Endothelial cell of hepatic sinusoid (primary cell): Measurements from ENCODE around the gene RNFT1.
"Not testable (repeated sequence)": the region's sequence is repeated elsewhere in the genome, so short reads cannot be mapped to it uniquely, and the experiment has no call there.

Experiments
- in situ Hi-C: cut with HindIII; loops from 2 replicates; pipeline ENCODE4 v1.10.0; 2017; ENCODE audit warnings: low sequenced_read_pairs

Gene RNFT1

GRCh38 chr17:59964482-59965328, at the start of gene RNFT1:
Gene RNFT1, minus strand, starts transcription at chr17:59964740. Its CDS starts 77 bp downstream, at chr17:59964663.
- in situ Hi-C loops, result no loop called here

GRCh38 chr17:60009326-60009725, 44.8 kb upstream of the RNFT1 start:
- in situ Hi-C loops, result not testable (repeated sequence)

- in situ Hi-C loops, result not testable (repeated sequence)
Measured at GRCh38 chr17:60008377-60008776, 43.8 kb upstream of the RNFT1 start.

DNA sequence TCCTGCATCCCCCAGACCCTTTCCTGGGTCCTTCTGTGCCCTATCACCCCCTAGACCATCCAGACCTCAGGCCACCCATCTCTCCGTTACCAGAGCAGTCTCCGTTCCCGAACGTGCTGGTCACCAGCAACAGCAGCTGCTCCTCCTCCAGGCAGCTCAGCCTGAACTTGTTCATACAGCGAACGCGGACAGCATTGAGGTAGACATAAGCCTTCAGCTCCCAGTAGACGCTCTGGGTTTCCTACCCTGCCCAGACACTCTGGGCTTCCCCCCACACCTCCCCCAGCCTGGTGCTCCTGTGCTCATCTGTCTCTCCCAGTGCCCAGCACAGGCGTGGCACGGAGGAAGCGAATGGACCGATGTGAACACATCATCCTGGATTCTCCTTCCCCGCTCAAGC, 41.6 kb upstream of the RNFT1 start:
- in situ Hi-C loops, result no loop called here

DNA sequence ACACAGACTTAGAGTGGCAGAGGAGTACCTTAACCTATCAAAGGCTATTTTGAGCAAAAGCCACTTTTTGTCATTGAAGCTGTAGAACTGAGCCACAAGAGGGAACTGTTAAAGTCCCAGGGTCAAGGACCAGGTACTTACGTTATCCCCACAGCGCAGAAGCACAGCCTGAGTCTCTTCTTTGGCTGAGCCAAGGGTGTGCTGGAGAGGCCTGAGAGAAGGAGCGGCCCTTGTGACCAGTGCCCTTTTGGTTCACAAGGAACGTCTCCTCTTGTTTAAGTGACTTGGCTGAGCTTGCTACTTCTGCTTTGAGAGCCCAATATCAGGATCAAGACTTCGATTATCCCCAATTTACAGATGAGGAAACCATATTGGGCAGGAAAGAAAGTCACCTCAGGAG, 40.0 kb upstream of the RNFT1 start:
- in situ Hi-C loops, result not testable (repeated sequence)

DNA sequence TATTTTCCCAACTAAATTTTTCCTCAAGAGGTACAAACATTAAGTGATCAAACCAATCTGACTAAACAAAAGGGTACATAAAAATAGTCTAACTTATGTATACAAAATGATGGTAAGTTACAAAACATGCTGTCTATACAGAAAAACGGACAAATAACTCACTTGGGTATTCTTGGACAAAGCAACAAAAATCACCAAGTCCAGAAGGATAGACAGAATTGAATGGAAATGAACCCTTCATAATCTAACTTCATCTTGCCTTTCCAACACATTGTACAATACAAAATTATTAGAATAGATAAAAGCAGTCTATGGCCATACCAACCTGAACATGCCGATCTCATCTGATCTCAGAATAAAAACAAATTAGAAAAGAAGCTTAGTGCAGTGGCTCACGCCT, 37.9 kb upstream of the RNFT1 start:
- in situ Hi-C loops, result not testable (repeated sequence)

- in situ Hi-C loops, result not testable (repeated sequence)
Measured at GRCh38 chr17:59996608-59997007, 32.1 kb upstream of the RNFT1 start.

DNA sequence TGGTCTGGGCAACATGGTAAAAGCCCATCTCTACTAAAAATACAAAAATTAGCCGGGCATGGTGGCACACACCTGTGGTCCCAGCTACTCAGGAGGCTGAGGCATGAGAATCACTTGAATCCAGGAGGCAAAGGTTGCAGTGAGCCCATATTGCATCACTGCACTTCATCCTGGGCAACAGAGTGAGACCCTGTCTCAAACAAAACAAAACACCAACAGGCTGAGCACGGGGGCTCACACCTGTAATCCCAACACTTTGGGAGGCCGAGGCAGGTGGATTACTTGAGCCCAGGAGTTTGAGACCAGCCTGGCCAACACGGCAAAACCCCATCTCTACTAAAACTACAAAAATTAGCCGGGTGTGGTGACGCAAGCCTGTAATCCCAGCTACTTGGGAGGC, 10.6 kb upstream of the RNFT1 start:
- in situ Hi-C loops, result not testable (repeated sequence)

DNA sequence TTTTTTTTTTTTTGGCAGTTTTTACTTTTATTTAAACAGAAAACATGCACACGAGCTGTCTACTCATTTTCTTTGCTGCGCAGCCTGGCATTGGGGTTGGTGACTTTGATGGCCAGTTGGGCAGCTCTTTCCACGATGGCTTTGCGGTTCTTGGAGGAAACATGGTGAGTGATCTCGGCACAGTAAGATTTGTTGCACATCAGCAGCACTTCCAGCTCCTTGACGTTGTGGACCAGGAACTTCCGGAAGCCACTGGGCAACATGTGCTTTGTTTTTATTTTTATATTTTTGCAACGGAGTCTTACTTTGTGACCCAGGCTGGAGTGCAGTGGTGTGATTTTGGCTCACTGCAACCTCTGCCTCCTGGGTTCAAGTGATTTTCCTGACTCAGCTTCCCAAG, 8.9 kb upstream of the RNFT1 start:
- in situ Hi-C loops, result not testable (repeated sequence)

GRCh38 chr17:59972778-59973177, 8.2 kb upstream of the RNFT1 start:
- in situ Hi-C loops, result no loop called here

DNA sequence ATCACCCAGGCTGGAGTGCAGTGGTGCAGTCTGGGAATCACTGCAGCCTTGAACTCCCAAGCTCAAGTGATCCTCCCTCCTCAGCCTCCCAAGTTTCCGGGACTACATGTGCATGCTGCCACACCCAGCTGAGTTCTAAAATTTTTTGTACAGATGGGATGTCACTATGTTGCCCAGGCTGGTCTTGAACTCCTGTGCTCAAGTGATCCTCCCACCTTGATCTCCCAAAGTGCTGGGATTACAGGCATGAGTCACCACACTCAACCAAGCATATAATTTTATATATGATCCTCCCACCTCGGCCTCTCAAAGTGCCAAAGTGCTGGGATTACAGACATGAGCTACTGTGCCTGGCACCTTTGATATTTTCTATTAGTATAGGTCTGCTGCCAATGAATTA, 7.2 kb upstream of the RNFT1 start:
- in situ Hi-C loops, result not testable (repeated sequence)

DNA sequence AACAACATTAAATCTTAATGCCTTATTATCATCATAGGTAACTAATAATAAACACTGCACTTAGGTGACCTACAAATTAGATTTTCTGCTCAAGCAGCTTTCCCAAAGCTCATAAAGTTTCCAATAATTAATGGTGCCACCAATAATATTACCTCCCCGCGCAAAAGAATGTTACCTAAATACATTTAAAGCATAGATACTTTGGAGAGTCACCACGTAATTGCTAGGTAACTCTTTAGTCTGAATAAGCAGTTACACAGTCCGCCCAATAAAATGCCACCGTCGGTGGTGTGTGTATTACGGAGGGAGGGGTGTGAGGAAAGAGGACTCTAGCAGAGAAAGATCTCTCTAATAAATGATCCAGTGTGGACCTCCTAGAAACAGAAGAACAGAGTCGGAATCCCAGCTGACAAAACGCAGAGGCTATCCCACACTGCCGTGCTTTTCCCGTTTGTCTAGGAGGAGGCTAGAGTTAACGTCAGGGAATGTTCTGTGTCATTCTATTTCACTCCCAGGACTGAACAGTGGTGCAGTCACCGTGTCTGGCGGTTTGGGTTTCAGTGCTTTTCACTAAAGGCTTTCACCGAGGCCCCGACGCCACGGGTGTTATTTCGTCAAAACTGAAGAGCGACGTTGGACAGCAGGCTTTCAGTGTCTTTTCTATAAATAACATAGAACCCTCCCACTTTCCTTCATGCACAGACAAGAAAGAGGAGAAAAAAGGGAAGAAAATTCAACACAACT, 630 bp downstream of the RNFT1 start:
- in situ Hi-C loops, result no loop called here

DNA sequence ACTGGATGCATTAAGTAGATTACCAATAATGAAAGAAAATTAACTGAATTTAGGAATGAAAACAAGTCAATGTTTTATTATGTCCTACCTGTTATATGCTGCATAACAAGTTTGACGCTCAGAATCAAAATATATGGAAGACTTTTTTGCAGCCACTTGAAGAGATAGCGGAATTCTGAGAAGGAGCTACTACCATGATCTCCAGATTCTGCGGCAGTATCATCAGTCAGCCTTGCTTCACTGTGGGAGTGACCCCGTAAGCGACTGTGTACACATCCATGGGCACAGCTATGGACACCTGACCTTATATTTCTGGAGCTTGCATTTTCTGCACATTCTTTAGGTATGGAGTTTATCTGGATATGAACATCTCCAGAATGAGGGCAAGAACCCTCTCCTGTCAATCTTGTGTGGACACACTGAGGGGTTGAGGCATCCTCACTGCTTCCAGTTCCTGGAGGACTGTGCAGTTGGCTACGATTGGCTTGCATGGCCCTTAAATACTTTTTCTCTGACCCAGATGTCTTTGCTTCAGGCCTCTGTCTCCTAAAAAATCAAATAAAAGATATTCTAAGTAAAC, 1.7 kb downstream of the RNFT1 start:
- in situ Hi-C loops, result no loop called here

DNA sequence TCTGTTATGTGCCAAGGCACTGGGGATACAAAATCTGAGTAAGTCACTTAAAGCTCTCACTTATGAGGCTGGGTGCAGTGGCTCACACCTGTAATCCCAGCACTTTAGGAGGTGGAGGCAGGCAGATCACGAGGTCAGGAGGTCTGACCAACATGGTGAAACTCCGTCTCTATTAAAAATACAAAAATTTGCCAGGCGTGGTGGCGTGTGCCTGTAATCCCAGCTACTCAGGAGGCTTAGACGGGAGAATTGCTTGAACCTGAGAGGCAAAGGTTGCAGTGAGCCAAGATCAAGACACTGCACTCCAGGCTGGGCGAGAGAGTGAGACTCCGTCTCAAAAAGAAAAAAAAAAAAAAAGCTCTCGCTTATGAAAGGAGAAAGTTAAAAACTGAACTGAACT, 5.0 kb downstream of the RNFT1 start:
- in situ Hi-C loops, result not testable (repeated sequence)

DNA sequence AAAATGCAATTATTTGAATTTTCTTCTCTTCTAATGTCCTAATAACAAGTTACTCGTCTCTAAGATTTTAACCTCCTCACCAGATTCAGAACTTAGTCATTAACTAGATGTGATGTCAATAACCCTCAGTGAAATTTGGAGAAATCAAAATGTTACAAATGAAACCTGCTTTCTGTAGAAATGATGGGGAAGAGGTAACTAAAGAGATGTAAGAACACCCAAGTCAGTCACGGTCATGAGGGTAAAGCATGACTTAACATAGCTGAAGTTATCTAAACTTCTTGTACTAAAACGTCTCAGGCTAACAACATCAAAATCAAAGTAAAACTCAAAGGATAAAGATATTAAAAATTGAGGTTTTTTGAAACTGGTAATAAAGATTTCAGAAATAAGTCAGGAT, 9.7 kb downstream of the RNFT1 start:
- in situ Hi-C loops, result no loop called here

DNA sequence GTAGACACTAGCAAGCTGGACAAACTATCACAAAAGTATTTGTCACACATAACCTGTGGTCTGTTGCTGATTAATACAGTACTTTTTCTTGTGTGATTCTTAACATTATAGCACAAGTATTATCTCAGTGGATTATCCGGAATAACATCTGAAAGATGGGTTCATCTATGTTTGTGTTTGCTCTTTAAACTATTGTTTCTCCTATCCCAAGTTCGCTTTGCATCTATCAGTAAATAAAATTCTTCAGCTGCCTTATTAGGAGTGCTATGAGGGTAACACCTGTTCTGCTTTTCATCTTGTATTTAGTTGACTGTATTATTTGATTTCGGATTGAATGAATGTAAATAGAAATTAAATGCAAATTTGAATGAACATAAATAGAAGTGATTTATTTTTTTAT, 14.5 kb downstream of the RNFT1 start:
- in situ Hi-C loops, result no loop called here

DNA sequence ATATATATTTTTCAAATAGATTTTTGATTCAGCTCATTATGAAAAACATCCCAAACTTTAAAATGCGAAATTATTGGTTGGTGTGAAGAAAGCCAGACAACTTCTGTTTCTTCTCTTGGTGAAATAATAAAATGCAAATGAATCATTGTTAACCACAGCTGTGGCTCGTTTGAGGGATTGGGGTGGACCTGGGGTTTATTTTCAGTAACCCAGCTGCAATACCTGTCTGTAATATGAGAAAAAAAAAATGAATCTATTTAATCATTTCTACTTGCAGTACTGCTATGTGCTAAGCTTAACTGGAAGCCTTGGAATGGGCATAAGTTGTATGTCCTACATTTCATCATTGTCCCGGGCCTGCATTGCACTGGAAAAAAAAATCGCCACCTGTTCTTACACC, 17.2 kb downstream of the RNFT1 start:
- in situ Hi-C loops, result loop anchor here (10.0 kb wide), 1 partner anchor 87 kb away; no protein-coding TSS in a partner anchor

DNA sequence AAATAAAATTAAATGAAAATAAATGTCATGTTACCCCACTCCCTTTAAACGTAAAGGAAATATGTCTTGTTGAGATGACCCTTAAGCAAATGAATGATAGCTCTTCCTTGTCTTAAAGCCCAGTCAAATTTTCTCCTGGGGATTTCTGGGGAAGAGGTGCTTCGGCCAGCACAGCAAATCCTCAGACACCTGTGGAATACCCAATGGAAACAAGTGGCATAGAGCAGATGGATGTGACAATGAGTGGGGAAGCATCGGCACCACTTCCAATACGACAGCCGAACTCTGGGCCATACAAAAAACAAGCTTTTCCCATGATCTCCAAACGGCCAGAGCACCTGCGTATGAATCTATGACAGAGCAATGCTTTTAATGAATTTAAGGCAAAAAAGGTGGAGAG, 18.1 kb downstream of the RNFT1 start:
- in situ Hi-C loops, result loop anchor here (10.0 kb wide), 1 partner anchor 88 kb away; no protein-coding TSS in a partner anchor

GRCh38 chr17:59941131-59941530, 23.4 kb downstream of the RNFT1 start:
- in situ Hi-C loops, result loop anchor here (10.0 kb wide), 1 partner anchor 94 kb away; no protein-coding TSS in a partner anchor

- in situ Hi-C loops, result loop anchor here (10.0 kb wide), 1 partner anchor 94 kb away; no protein-coding TSS in a partner anchor
Measured at GRCh38 chr17:59940697-59941096, 23.8 kb downstream of the RNFT1 start.

DNA sequence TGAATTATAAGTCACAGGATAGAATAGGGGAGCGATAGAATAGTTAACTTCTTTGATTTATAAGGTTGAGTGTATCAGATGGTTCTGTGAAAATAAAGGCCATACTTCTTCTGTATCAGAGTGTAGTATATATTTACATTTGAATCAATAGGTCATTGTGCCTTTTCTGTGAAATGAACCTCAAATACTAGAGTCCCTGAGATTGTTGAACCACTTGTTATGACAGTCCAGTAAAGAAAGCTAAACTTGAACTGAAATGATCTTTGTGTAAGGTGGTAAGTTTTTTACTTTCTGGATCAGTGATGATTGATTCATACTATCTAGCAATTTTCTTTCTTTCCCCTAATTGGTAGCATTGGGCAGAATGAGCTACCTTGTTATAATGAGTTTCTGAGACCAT, 31.2 kb downstream of the RNFT1 start:
- in situ Hi-C loops, result not testable (repeated sequence)
